Dendritic cell treated with granulocyte-macrophage colony-stimulating factor and Interleukin-4, amounts not matched to agents 40 ng/mL and 50 ng/mL, for 4 days (primary cell): ENCODE data around the gene DYSF.

Experiments used
- H3K27ac Mint-ChIP-seq: one replicate; pipeline ENCODE4 v1.8.0; 2022; ENCODE audit warnings: mild to moderate bottlenecking, mixed read lengths
- H3K27me3 Mint-ChIP-seq: one replicate; pipeline ENCODE4 v1.8.0; 2022; ENCODE audit warnings: mild to moderate bottlenecking, mixed read lengths
- H3K36me3 Mint-ChIP-seq: one replicate; pipeline ENCODE4 v1.8.0; 2022; ENCODE audit warnings: low read depth, mixed read lengths
- H3K4me1 Mint-ChIP-seq: one replicate; pipeline ENCODE4 v1.8.0; 2022; ENCODE audit warnings: low read depth, mixed read lengths
- H3K4me3 Mint-ChIP-seq: one replicate; pipeline ENCODE4 v1.8.0; 2022; ENCODE audit warnings: mild to moderate bottlenecking, moderate library complexity, mixed read lengths
- H3K9me3 Mint-ChIP-seq: one replicate; pipeline ENCODE4 v1.8.0; 2022; ENCODE audit warnings: mixed read lengths
- intact Hi-C: fragments of 100-400 bp; cut with micrococcal nuclease; formaldehyde crosslinking; loops from one replicate; pipeline ENCODE4 v1.15.0; 2022

Gene DYSF

GRCh38 chr2:71670430-71670795 lies 217.1 kb downstream of the DYSF start:
- H3K36me3 Mint-ChIP-seq = peaks cover 87% of the 10 kb centered on the region
- no peaks in the 10 kb centered on the region for H3K27me3 Mint-ChIP-seq
- no peaks in the 10 kb centered on the region for H3K9me3 Mint-ChIP-seq
- no peak overlapping the region for H3K4me3 Mint-ChIP-seq
- intact Hi-C loops = no loop called here
- no peaks in the 10 kb centered on the region for H3K4me1 Mint-ChIP-seq
- no peak overlapping the region for H3K27ac Mint-ChIP-seq

- H3K4me1 Mint-ChIP-seq = no peaks in the 10 kb centered on the region
- H3K4me3 Mint-ChIP-seq = no peak overlapping the region
- H3K27me3 Mint-ChIP-seq = no peaks in the 10 kb centered on the region
- H3K9me3 Mint-ChIP-seq = no peaks in the 10 kb centered on the region
- intact Hi-C loops = no loop called here
- H3K36me3 Mint-ChIP-seq = peaks cover 87% of the 10 kb centered on the region
- no peak overlapping the region for H3K27ac Mint-ChIP-seq
Measured at GRCh38 chr2:71671203-71671854, 218.0 kb downstream of the DYSF start.

- Mint-ChIP-seq H3K4me1 (no peaks in the 10 kb centered on the region), H3K9me3 (no peaks in the 10 kb centered on the region), H3K27ac (no peak overlapping the region), H3K4me3 (no peak overlapping the region), H3K36me3 (peaks cover 86% of the 10 kb centered on the region), H3K27me3 (no peaks in the 10 kb centered on the region)
- intact Hi-C loops = no loop called here
Measured at GRCh38 chr2:71671895-71672825, 218.8 kb downstream of the DYSF start.

DNA sequence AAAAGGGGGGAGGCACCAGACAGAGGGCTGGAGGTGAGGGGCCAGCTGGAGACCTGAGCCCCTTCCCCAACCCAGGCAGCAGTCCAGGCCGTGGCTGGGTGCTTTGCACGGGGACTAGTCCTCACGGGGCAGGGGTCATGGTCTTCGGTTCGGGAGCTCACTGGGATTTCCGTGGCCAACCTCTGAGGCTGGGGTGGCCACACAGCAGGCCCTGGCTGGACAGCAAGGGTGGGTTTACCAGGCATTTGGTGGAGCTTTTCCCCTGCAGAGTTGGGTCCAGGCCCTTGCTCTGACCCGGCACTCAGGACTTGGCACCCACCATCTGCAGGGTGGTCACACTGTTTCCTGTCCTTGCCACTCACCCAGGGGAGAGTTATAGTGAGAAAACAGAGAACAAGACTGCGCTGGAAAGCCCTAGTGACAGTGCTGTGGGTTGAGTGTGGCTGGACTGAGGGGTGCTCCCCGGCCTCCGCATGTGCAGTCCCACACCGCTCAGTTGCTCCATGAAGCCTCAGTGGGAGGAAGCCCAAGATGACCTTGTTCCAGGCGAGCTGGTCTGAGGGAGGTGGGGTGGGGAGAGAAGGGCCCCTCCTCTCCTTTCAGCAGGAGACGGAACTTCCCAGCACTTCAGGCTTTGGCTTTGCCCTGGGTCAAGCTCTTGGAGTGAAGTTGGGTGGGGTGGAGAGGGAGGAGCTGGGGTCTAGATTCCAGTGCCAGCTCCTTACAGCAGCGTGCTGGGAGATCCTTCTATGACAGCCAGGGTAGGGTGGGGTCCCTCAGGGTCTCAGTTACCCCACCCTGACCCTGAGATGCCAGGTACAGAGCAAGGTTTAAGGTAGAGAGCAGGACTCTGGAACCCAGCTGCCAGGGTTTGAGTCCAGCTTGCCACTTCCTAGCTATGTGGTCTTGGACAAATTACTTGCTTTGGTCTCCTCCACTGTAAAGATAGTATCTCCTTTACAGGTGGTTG lies 219.8 kb downstream of the DYSF start:
- H3K36me3 Mint-ChIP-seq = peaks cover 78% of the 10 kb centered on the region
- H3K4me1 Mint-ChIP-seq = no peaks in the 10 kb centered on the region
- intact Hi-C loops = no loop called here

DNA sequence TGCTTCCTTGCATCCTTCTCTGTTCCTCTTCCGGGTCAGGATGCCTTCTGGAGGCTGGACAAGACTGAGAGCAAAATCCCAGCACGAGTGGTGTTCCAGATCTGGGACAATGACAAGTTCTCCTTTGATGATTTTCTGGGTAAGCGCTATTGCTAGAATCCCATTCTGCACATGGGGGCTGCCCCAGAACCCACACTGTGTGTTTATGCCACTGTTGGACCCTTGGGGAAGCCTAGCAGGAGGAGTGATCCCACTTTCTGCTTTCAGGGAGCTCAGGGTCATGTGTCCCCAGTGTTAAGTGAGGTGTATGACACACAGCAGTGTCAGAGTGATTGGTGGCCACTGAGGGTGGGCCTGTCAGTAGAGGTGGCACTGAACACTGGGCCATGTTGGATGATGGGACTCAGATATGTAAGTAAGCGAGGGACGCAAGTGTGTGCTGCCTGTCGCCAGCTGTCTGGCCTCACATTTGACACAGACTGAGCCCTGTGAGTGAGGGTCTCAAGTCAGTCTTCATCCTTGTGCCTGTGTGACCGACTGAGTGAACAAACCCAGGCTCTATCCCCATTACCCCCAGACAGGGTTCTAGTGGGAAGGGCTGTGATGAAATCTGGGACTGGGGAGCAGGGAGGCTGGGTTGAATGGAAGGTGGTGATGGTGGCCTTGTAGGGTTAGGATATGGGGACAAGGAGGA lies 220.9 kb downstream of the DYSF start:
- Mint-ChIP-seq H3K27me3 (no peaks in the 10 kb centered on the region), H3K27ac (no peak overlapping the region), H3K4me3 (no peak overlapping the region), H3K4me1 (no peaks in the 10 kb centered on the region), H3K9me3 (no peaks in the 10 kb centered on the region), H3K36me3 (peaks cover 78% of the 10 kb centered on the region)
- intact Hi-C loops = no loop called here

More for the DNA sequence above, 219.8 kb downstream of the DYSF start:
- Mint-ChIP-seq H3K4me3 (no peak overlapping the region), H3K27ac (no peak overlapping the region), H3K9me3 (no peaks in the 10 kb centered on the region), H3K27me3 (no peaks in the 10 kb centered on the region)

GRCh38 chr2:71675296-71675695 lies 221.9 kb downstream of the DYSF start:
- Mint-ChIP-seq H3K9me3 (no peaks in the 10 kb centered on the region), H3K27me3 (no peaks in the 10 kb centered on the region), H3K36me3 (peaks cover 71% of the 10 kb centered on the region), H3K4me3 (no peak overlapping the region), H3K4me1 (no peaks in the 10 kb centered on the region), H3K27ac (no peak overlapping the region)
- intact Hi-C loops = no loop called here

- Mint-ChIP-seq H3K4me1 (no peaks in the 10 kb centered on the region), H3K27ac (no peak overlapping the region), H3K4me3 (no peak overlapping the region), H3K36me3 (peaks cover 71% of the 10 kb centered on the region), H3K27me3 (no peaks in the 10 kb centered on the region), H3K9me3 (no peaks in the 10 kb centered on the region)
- intact Hi-C loops = no loop called here
Measured at GRCh38 chr2:71678874-71679273, 225.5 kb downstream of the DYSF start.

DNA sequence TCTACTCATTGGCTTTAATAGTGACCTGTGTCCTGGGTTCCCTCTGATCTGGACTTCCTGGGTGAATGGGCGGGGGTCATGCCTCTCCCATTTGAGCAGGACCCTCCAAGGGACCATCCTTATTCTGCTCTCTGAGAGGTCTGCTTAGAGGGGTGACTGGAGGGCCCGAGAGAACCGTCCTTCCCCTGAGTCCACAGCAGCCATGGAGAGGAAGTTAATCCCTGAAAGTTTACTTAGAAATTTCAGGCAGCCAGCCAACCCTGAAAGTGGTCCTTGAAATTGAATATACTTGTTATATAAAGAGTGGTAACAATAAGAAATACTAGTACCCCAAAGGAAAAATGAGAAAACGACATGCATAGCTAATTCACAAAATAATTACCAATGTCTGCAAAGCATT lies 226.1 kb downstream of the DYSF start:
- no peaks in the 10 kb centered on the region for H3K4me1 Mint-ChIP-seq
- intact Hi-C loops = no loop called here
- H3K36me3 Mint-ChIP-seq = peaks cover 71% of the 10 kb centered on the region
- no peak overlapping the region for H3K27ac Mint-ChIP-seq
- no peaks in the 10 kb centered on the region for H3K27me3 Mint-ChIP-seq
- no peak overlapping the region for H3K4me3 Mint-ChIP-seq
- H3K9me3 Mint-ChIP-seq = no peaks in the 10 kb centered on the region

- intact Hi-C loops = no loop called here
- Mint-ChIP-seq H3K4me1 (no peaks in the 10 kb centered on the region), H3K36me3 (peaks cover 77% of the 10 kb centered on the region), H3K27me3 (no peaks in the 10 kb centered on the region), H3K4me3 (no peak overlapping the region), H3K9me3 (no peaks in the 10 kb centered on the region), H3K27ac (no peak overlapping the region)
Measured at GRCh38 chr2:71680925-71681324, 227.6 kb downstream of the DYSF start.

DNA sequence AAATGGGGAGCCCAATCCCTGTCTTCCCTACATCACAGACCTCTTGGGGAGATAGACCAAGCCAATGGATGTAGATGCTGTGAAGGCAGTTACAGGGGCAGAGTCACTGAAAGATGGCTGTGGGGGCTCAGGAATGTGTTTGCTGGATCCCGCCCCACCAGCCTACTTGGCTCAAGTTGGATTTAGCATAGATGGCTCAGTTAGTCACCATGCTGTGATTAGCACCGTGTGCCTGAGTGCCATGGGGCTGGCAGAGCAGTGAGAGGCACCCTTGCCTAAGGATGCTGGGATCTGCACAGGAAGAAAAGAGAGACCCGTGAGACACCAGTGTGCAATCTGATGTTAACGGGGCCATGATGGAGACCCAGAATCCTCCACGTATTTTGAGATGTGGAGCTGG lies 228.3 kb downstream of the DYSF start:
- Mint-ChIP-seq H3K27ac (no peak overlapping the region), H3K4me1 (no peaks in the 10 kb centered on the region), H3K9me3 (no peaks in the 10 kb centered on the region), H3K4me3 (no peak overlapping the region), H3K27me3 (no peaks in the 10 kb centered on the region), H3K36me3 (peaks cover 83% of the 10 kb centered on the region)
- intact Hi-C loops = no loop called here

DNA sequence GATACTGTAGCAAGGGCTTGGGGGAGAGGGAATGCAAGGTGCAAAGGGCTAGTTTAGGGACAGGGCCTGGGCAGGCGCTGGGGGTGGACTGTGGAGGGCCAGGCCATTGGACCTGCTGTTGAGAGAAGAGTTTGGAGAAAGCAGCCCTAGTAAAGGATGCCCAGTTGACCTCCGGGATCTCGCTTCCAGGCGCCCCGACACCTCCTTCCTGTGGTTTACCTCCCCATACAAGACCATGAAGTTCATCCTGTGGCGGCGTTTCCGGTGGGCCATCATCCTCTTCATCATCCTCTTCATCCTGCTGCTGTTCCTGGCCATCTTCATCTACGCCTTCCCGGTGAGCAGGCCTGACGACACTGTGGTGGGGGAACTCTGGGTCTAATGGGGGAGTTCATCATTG lies 229.0 kb downstream of the DYSF start:
- Mint-ChIP-seq H3K27ac (no peak overlapping the region), H3K36me3 (peaks cover 84% of the 10 kb centered on the region), H3K9me3 (no peaks in the 10 kb centered on the region), H3K27me3 (no peaks in the 10 kb centered on the region), H3K4me3 (no peak overlapping the region), H3K4me1 (no peaks in the 10 kb centered on the region)
- intact Hi-C loops = no loop called here

GRCh38 chr2:71683070-71683469 lies 229.7 kb downstream of the DYSF start:
- intact Hi-C loops = no loop called here
- Mint-ChIP-seq H3K9me3 (no peaks in the 10 kb centered on the region), H3K4me3 (no peak overlapping the region), H3K27ac (no peak overlapping the region), H3K27me3 (no peaks in the 10 kb centered on the region), H3K36me3 (peaks cover 91% of the 10 kb centered on the region), H3K4me1 (no peaks in the 10 kb centered on the region)

GRCh38 chr2:71683666-71684065 lies 230.3 kb downstream of the DYSF start:
- intact Hi-C loops = no loop called here
- Mint-ChIP-seq H3K36me3 (peaks cover 91% of the 10 kb centered on the region), H3K9me3 (no peaks in the 10 kb centered on the region), H3K27me3 (no peaks in the 10 kb centered on the region), H3K4me3 (no peak overlapping the region), H3K4me1 (no peaks in the 10 kb centered on the region), H3K27ac (no peak overlapping the region)
